Mucosa of rectum (tissue), 2 donors: ENCODE measurements around the gene OLAH.
"Not testable (repeated sequence)": the region's sequence is repeated elsewhere in the genome, so short reads cannot be mapped to it uniquely, and the experiment has no call there.

Experiments used
- H3K27ac ChIP-seq, 2 donors: one replicate each; pipeline ENCODE4 v1.7.0; 2013; ENCODE audit warnings: inconsistent platforms in 2 of 2, low read depth in 2 of 2, low read length in 2 of 2
- H3K27me3 ChIP-seq, 2 donors: one replicate each; pipeline ENCODE4 v1.7.0; 2013; ENCODE audit warnings: low read length in 2 of 2; ENCODE audit not compliant: control insufficient read depth in 2 of 2, insufficient read depth in 2 of 2
- H3K36me3 ChIP-seq, 2 donors: one replicate each; pipeline ENCODE4 v1.7.0; 2013; ENCODE audit warnings: low read length in 2 of 2; ENCODE audit not compliant: control insufficient read depth in 2 of 2, insufficient read depth in 2 of 2
- H3K4me1 ChIP-seq, 2 donors: one replicate each; pipeline ENCODE4 v1.7.0; 2013; ENCODE audit warnings: low read length in 2 of 2, mild to moderate bottlenecking in 1 of 2; ENCODE audit not compliant: control insufficient read depth in 2 of 2, insufficient read depth in 2 of 2
- H3K4me3 ChIP-seq, 2 donors: one replicate each; pipeline ENCODE4 v1.7.0; 2013; ENCODE audit warnings: low read length in 2 of 2
- H3K9ac ChIP-seq, 2 donors: one replicate each; pipeline ENCODE4 v1.7.0; 2013; ENCODE audit warnings: low read length in 2 of 2, low read depth in 1 of 2, mild to moderate bottlenecking in 1 of 2
- H3K9me3 ChIP-seq, 2 donors: one replicate each; pipeline ENCODE4 v1.7.0; 2013; ENCODE audit warnings: low read length in 2 of 2; ENCODE audit not compliant: control insufficient read depth in 2 of 2
- donor health status: healthy.
- donor health status: Normal muscosa, but diverticular disease.

The OLAH gene

GRCh38 chr10:15043674-15044073, at the start of gene OLAH:
Gene OLAH, plus strand, starts transcription at chr10:15043943. Its CDS starts 3,346 bp downstream, at chr10:15047289.
- Histone ChIP-seq H3K9ac (no peak within 1 kb of the TSS), H3K4me1 (no peaks in the 10 kb centered on the region), H3K4me3 (no peak within 1 kb of the TSS), H3K36me3 (no peaks in the 10 kb centered on the region), H3K27me3 (no peaks in the 10 kb centered on the region), H3K9me3 (no peaks in the 10 kb centered on the region), H3K27ac (no peak within 1 kb of the TSS)

- Histone ChIP-seq H3K27me3 (no peaks in the 10 kb centered on the region), H3K4me1 (peaks cover 0 to 3% of the 10 kb centered on the region in 2 donors), H3K9me3 (no peaks in the 10 kb centered on the region), H3K4me3 (no peak overlapping the region), H3K36me3 (no peaks in the 10 kb centered on the region), H3K9ac (no peak overlapping the region), H3K27ac (no peak overlapping the region)
These were observed 47.7 kb upstream of the OLAH start for GRCh38 chr10:14995964-14996565.

- not testable (repeated sequence) for H3K27me3 ChIP-seq, H3K9me3 ChIP-seq, H3K4me3 ChIP-seq, H3K9ac ChIP-seq, H3K4me1 ChIP-seq, H3K27ac ChIP-seq, H3K36me3 ChIP-seq
These were observed 30.2 kb upstream of the OLAH start for GRCh38 chr10:15013530-15013929.

GRCh38 chr10:15015451-15015850, 28.3 kb upstream of the OLAH start:
- H3K36me3 ChIP-seq: no peaks in the 10 kb centered on the region
- no peaks in the 10 kb centered on the region for H3K9me3 ChIP-seq
- H3K27me3 ChIP-seq: no peaks in the 10 kb centered on the region
- no peaks in the 10 kb centered on the region for H3K4me1 ChIP-seq
- H3K4me3 ChIP-seq: no peak overlapping the region
- H3K27ac ChIP-seq: no peak overlapping the region
- no peak overlapping the region for H3K9ac ChIP-seq

- not testable (repeated sequence) for H3K27me3 ChIP-seq, H3K4me3 ChIP-seq, H3K36me3 ChIP-seq, H3K9me3 ChIP-seq, H3K27ac ChIP-seq, H3K9ac ChIP-seq, H3K4me1 ChIP-seq
These were observed 22.8 kb upstream of the OLAH start for GRCh38 chr10:15020966-15021365.

- H3K4me1 ChIP-seq, H3K36me3 ChIP-seq, H3K27ac ChIP-seq, H3K27me3 ChIP-seq, H3K4me3 ChIP-seq, H3K9me3 ChIP-seq, H3K9ac ChIP-seq: not testable (repeated sequence)
These were observed 20.7 kb upstream of the OLAH start for GRCh38 chr10:15023079-15023478.

- H3K27ac ChIP-seq, H3K4me3 ChIP-seq, H3K9ac ChIP-seq, H3K27me3 ChIP-seq, H3K4me1 ChIP-seq, H3K36me3 ChIP-seq, H3K9me3 ChIP-seq: not testable (repeated sequence)
These were observed 19.4 kb upstream of the OLAH start for GRCh38 chr10:15024017-15025004.

GRCh38 chr10:15025040-15025439, 18.7 kb upstream of the OLAH start:
- not testable (repeated sequence) for H3K9me3 ChIP-seq, H3K9ac ChIP-seq, H3K36me3 ChIP-seq, H3K27ac ChIP-seq, H3K4me1 ChIP-seq, H3K4me3 ChIP-seq, H3K27me3 ChIP-seq

- Histone ChIP-seq H3K36me3 (no peaks in the 10 kb centered on the region), H3K4me1 (no peaks in the 10 kb centered on the region), H3K9me3 (no peaks in the 10 kb centered on the region), H3K27me3 (no peaks in the 10 kb centered on the region), H3K27ac (no peak overlapping the region), H3K9ac (no peak overlapping the region), H3K4me3 (no peak overlapping the region)
These were observed 16.0 kb upstream of the OLAH start for GRCh38 chr10:15027741-15028140.

- no peak overlapping the region for H3K27ac ChIP-seq
- H3K9me3 ChIP-seq: no peaks in the 10 kb centered on the region
- no peak overlapping the region for H3K4me3 ChIP-seq
- no peaks in the 10 kb centered on the region for H3K4me1 ChIP-seq
- H3K36me3 ChIP-seq: no peaks in the 10 kb centered on the region
- no peaks in the 10 kb centered on the region for H3K27me3 ChIP-seq
- no peak overlapping the region for H3K9ac ChIP-seq
These were observed 8.1 kb upstream of the OLAH start for GRCh38 chr10:15035385-15036301.
